ENCODE results near the gene MYO18A. TPM values are rescaled to one million over a fixed set of nuclear protein-coding genes. Genes with fewer than 3 reads are reported as not detected.

Gene MYO18A
- total RNA-seq, 1 experiment from 2014 or later, result 37.2 TPM

GRCh38 chr17:29155966-29156338, 24.2 kb downstream of the MYO18A start:
- ChIA-PET CTCF (interaction anchor here (1.6 to 2.0 kb wide), 2 partner anchors 11 to 24 kb away, joined by 7 to 8 read pairs; partner anchors contain the start of gene MYO18A), RAD21 (ENCODE audit: low non-redundant PET in 1 of 2, low total read pairs in 2 of 2, uncharacterized antibody in 2 of 2, unreplicated experiment in 2 of 2) (no interaction called here), POLR2A (interaction anchor here (0.7 to 3.7 kb wide), 3 partner anchors 9 to 23 kb away, joined by 3 to 31 read pairs (median 5); partner anchors contain the start of gene MYO18A)
- DNase-seq (ENCODE audit: low read depth, low spot score) (no peak), ATAC-seq (no peak)
- TF ChIP-seq ZFX (IDR thresholded peaks at IDR 0.05), result peak; percentile 58
- TF ChIP-seq, protein P1, sequence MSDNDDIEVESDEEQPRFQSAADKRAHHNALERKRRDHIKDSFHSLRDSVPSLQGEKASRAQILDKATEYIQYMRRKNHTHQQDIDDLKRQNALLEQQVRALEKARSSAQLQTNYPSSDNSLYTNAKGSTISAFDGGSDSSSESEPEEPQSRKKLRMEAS (IDR thresholded peaks at IDR 0.05), result no peak
- H3K27ac ChIP-seq (ENCODE audit: low read depth, low read length), result peak overlapping the region; percentile 93
- H3K9me3 ChIP-seq (ENCODE audit: control insufficient read depth in 1 of 2, insufficient read depth in 1 of 2, low read depth in 1 of 2, low read length in 2 of 2), result no peaks in the 10 kb centered on the region
- H3K36me3 ChIP-seq (ENCODE audit: control insufficient read depth in 1 of 2, insufficient read depth in 2 of 2, low read length in 2 of 2), result no peaks in the 10 kb centered on the region
- H4K20me1 ChIP-seq (ENCODE audit: insufficient read depth), result no peaks in the 10 kb centered on the region
- peaks cover 61% of the 10 kb centered on the region for H3K79me2 ChIP-seq (ENCODE audit: insufficient read depth, low read length)
- H3K4me1 ChIP-seq (ENCODE audit: control insufficient read depth in 1 of 2, insufficient read depth in 2 of 2, low read length in 2 of 2), result peaks cover 80 to 88% of the 10 kb centered on the region in 2 experiments
- peak overlapping the region in 1 of 2 experiments; percentile 35; a peak in 1 of 4 replicates for H3K4me3 ChIP-seq (replicated peaks in 1 of 2; ENCODE audit: low read depth in 1 of 2, low read length in 2 of 2)
- BruUV-seq (replicated peaks), result TSS peak; percentile 70
- H3K9ac ChIP-seq (ENCODE audit: low read length), result peak overlapping the region; percentile 63
- intact Hi-C loops (cut with micrococcal nuclease), result no loop called here
- no peaks in the 10 kb centered on the region for H3K27me3 ChIP-seq (ENCODE audit: insufficient read depth, low read length)
- peak overlapping the region; percentile 76 for H3K4me2 ChIP-seq (ENCODE audit: low read length)
- H2AFZ ChIP-seq (ENCODE audit: low read depth, low read length, poor library complexity, severe bottlenecking), result no peak overlapping the region
- no peaks in the 10 kb centered on the region for H3K9me2 ChIP-seq (ENCODE audit: insufficient read depth)

DNA sequence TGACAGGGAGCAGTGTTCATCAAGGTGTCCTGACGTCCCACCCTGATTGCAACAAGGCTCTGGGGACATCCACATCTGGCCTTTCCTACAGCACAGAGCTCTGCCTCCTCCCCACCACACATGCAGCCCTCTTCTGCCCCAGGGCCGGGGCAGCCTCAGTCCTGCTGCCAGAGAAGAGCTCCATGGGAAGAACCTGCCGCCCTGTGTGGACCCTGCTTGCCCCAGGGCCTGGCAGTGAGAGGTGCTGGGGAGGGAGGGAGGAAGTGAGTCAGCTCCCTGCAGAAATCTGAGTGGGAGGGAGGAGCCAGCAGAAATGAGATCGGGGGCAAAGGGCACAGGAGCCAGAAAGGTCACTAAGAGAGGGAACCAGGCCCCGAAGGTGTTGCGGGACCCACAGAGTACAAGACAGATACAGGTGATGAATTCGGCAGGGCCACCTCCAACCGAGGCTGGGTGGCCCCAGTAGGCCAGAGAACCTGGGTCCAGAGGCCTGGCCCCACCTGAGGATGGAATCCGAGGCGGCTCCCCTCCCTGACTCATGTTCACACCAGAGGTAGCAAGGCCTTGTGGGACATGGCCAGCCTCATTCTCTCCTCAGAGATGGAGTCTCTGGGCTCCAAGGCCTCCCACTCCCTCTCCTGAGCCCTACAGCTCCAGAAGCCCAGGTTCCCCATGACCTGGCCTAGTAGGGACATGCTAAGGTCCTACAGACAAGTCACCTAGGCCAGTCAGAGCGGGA, 24.8 kb downstream of the MYO18A start:
- no peaks in the 10 kb centered on the region for H3K27me3 ChIP-seq (ENCODE audit: insufficient read depth, low read length)
- TF ChIP-seq ATF3 (IDR thresholded peaks at IDR 0.05) (no peak), FOSL1 (IDR thresholded peaks at IDR 0.05; ENCODE audit: low read depth) (peak; percentile 86; the same call in 1 of the 2 replicates), SRF (IDR thresholded peaks at IDR 0.05; ENCODE audit: low read depth) (no peak), POLR2AphosphoS5 (IDR thresholded peaks at IDR 0.05; ENCODE audit: low read depth, low read length) (peak; percentile 59), EGR1 (IDR thresholded peaks at IDR 0.05; ENCODE audit: low read depth) (peak; percentile 75), YY1 (IDR thresholded peaks at IDR 0.05; ENCODE audit: extremely low read depth, insufficient replicate concordance, low read depth, low read length) (peak; percentile 46), TCF7L2 (IDR thresholded peaks at IDR 0.05; ENCODE audit: borderline replicate concordance, extremely low read depth, insufficient read depth, insufficient read length) (no peak), ZFX (IDR thresholded peaks at IDR 0.05) (peak; percentile 79), SP1 (IDR thresholded peaks at IDR 0.05; ENCODE audit: low read depth) (peak; percentile 91), RAD21 (IDR thresholded peaks at IDR 0.05; ENCODE audit: low read depth) (no peak), JUND (IDR thresholded peaks at IDR 0.05) (peak; percentile 90), ZBTB33 (IDR thresholded peaks at IDR 0.05; ENCODE audit: extremely low read depth, insufficient replicate concordance, low read length) (peak; percentile 56), ELF1 (IDR thresholded peaks at IDR 0.05; ENCODE audit: borderline replicate concordance, low read depth) (no peak)
- TF ChIP-seq, protein P1 (IDR thresholded peaks at IDR 0.05), result peak; percentile 72
- peaks cover 86 to 93% of the 10 kb centered on the region in 2 experiments for H3K4me1 ChIP-seq (ENCODE audit: control insufficient read depth in 1 of 2, insufficient read depth in 2 of 2, low read length in 2 of 2)
- ATAC-seq (peak; percentile 80), DNase-seq (ENCODE audit: low read depth, low spot score) (peak; percentile 72)
- H3K79me2 ChIP-seq (ENCODE audit: insufficient read depth, low read length), result peaks cover 61% of the 10 kb centered on the region
- H3K4me3 ChIP-seq (replicated peaks in 1 of 2; ENCODE audit: low read depth in 1 of 2, low read length in 2 of 2), result peak overlapping the region; percentile 3 to 35; a peak in 2 of 4 replicates
- no peaks in the 10 kb centered on the region for H3K36me3 ChIP-seq (ENCODE audit: control insufficient read depth in 1 of 2, insufficient read depth in 2 of 2, low read length in 2 of 2)
- H3K9me3 ChIP-seq (ENCODE audit: control insufficient read depth in 1 of 2, insufficient read depth in 1 of 2, low read depth in 1 of 2, low read length in 2 of 2), result no peaks in the 10 kb centered on the region
- H4K20me1 ChIP-seq (ENCODE audit: insufficient read depth), result no peaks in the 10 kb centered on the region
- no peak overlapping the region for H2AFZ ChIP-seq (ENCODE audit: low read depth, low read length, poor library complexity, severe bottlenecking)
- no TSS peak for BruUV-seq (replicated peaks)
- intact Hi-C loops (cut with micrococcal nuclease), result no loop called here
- peak overlapping the region; percentile 93 for H3K27ac ChIP-seq (ENCODE audit: low read depth, low read length)
- ChIA-PET CTCF (interaction anchor here (1.6 kb wide), 2 partner anchors 10 to 25 kb away, joined by 6 to 7 read pairs; partner anchors contain the start of gene MYO18A), RAD21 (ENCODE audit: low non-redundant PET in 1 of 2, low total read pairs in 2 of 2, uncharacterized antibody in 2 of 2, unreplicated experiment in 2 of 2) (interaction anchor here (0.5 to 1.5 kb wide), 2 partner anchors 25 to 31 kb away, joined by 4 read pairs; partner anchors contain the start of gene MYO18A (in 1 of the 2)), POLR2A (interaction anchor here (0.7 to 3.7 kb wide), 3 partner anchors 8 to 23 kb away, joined by 3 to 31 read pairs (median 5); partner anchors contain the start of gene MYO18A)
- H3K4me2 ChIP-seq (ENCODE audit: low read length), result peak overlapping the region; percentile 76
- H3K9ac ChIP-seq (ENCODE audit: low read length), result peak overlapping the region; percentile 63
- no peaks in the 10 kb centered on the region for H3K9me2 ChIP-seq (ENCODE audit: insufficient read depth)

Data from HCT116 (cell line).